Astrocyte of the cerebellum (primary cell): Measurements from ENCODE around the gene SLC9A8.

ENCODE experiments used
- DNase-seq: peaks from one replicate; pipeline ENCODE4 v3.0.0-alpha.2; 2011; ENCODE audit warnings: low read depth
- H3K4me3 ChIP-seq: 2 replicates; pipeline ENCODE4 v1.5.1; 2011; ENCODE audit warnings: mild to moderate bottlenecking, low read depth, low read length, moderate library complexity
- CTCF ChIP-seq: IDR thresholded peaks from 2 replicates; pipeline ENCODE4 v1.5.1; 2012; ENCODE audit warnings: low read length, low read depth, moderate library complexity, mild to moderate bottlenecking; ENCODE audit errors: missing control alignments
- in situ Hi-C: cut with HindIII; loops from 2 replicates; pipeline ENCODE4 v1.10.0; 2017; ENCODE audit warnings: low sequenced_read_pairs

The SLC9A8 gene

GRCh38 chr20:49838546-49838945 lies 25.9 kb downstream of the SLC9A8 start:
- no peak for DNase-seq
- TF ChIP-seq CTCF, result no peak
- in situ Hi-C loops, result loop anchor here (25.0 kb wide), 1 partner anchor 226 kb away; no protein-coding TSS in a partner anchor
- H3K4me3 ChIP-seq, result no peak overlapping the region

GRCh38 chr20:49843139-49843538 lies 30.5 kb downstream of the SLC9A8 start:
- TF ChIP-seq CTCF, result no peak

GRCh38 chr20:49843770-49844380 lies 31.2 kb downstream of the SLC9A8 start:
- TF ChIP-seq CTCF, result no peak
- H3K4me3 ChIP-seq, result no peak overlapping the region
- in situ Hi-C loops, result loop anchor here (25.0 kb wide), 1 partner anchor 232 kb away; no protein-coding TSS in a partner anchor
- no peak for DNase-seq

More at GRCh38 chr20:49843139-49843538, 30.5 kb downstream of the SLC9A8 start:
- H3K4me3 ChIP-seq, result no peak overlapping the region
- no peak for DNase-seq
- in situ Hi-C loops, result loop anchor here (25.0 kb wide), 1 partner anchor 231 kb away; no protein-coding TSS in a partner anchor

GRCh38 chr20:49845060-49845459 lies 32.4 kb downstream of the SLC9A8 start:
- in situ Hi-C loops, result loop anchor here (5.0 to 25.0 kb wide), 2 partner anchors 37 to 233 kb away; no protein-coding TSS in a partner anchor
- no peak for DNase-seq
- no peak overlapping the region for H3K4me3 ChIP-seq
- no peak for TF ChIP-seq CTCF

- peak; percentile 59 for TF ChIP-seq CTCF
- peak; percentile 43 for DNase-seq
- in situ Hi-C loops, result loop anchor here (5.0 to 25.0 kb wide), 2 partner anchors 36 to 234 kb away; no protein-coding TSS in a partner anchor
- no peak overlapping the region for H3K4me3 ChIP-seq
These were observed 33.7 kb downstream of the SLC9A8 start for GRCh38 chr20:49846206-49846807.

- no peak for DNase-seq
- TF ChIP-seq CTCF, result no peak
- H3K4me3 ChIP-seq, result no peak overlapping the region
- in situ Hi-C loops, result no loop called here
These were observed 38.0 kb downstream of the SLC9A8 start for GRCh38 chr20:49850463-49851230.
